NCI-H2029 (cell line): Measurements from ENCODE around the gene DYNLT2.
A peak's percentile ranks its signal among the peaks of the same experiment; 100 is the strongest.

Experiments
- DNase-seq: peaks from one replicate; lab custom pipeline; 2025; lab: John Stamatoyannopoulos, UW

Gene DYNLT2

GRCh38 chr6:169751242-169752073, at the start of gene DYNLT2, which contains the start of gene ERMARD:
Gene DYNLT2, minus strand, starts transcription at chr6:169751572. Its CDS starts 114 bp downstream, at chr6:169751458.
Gene ERMARD, plus strand, starts transcription at chr6:169751622. Its CDS starts 36 bp downstream, at chr6:169751658.
- DNase-seq: peak; percentile 93

GRCh38 chr6:169800668-169801395, 49.5 kb upstream of the DYNLT2 start:
- DNase-seq: peak; percentile 44

GRCh38 chr6:169800116-169800667, 48.8 kb upstream of the DYNLT2 start:
- DNase-seq: no peak

GRCh38 chr6:169799474-169799926, 48.1 kb upstream of the DYNLT2 start:
- DNase-seq: no peak

- DNase-seq: no peak
These were observed 47.5 kb upstream of the DYNLT2 start for GRCh38 chr6:169798764-169799473.

- no peak for DNase-seq
These were observed 43.8 kb upstream of the DYNLT2 start for GRCh38 chr6:169795196-169795595.

- no peak for DNase-seq
These were observed 43.1 kb upstream of the DYNLT2 start for GRCh38 chr6:169794317-169795055.

GRCh38 chr6:169793408-169793807, 42.0 kb upstream of the DYNLT2 start:
- no peak for DNase-seq

- DNase-seq: no peak
These were observed 41.1 kb upstream of the DYNLT2 start for GRCh38 chr6:169792306-169793015.

GRCh38 chr6:169791721-169792131, 40.4 kb upstream of the DYNLT2 start:
- DNase-seq: no peak

- peak; percentile 48 for DNase-seq
These were observed 38.9 kb upstream of the DYNLT2 start for GRCh38 chr6:169789944-169790927.

- no peak for DNase-seq
These were observed 38.0 kb upstream of the DYNLT2 start for GRCh38 chr6:169789146-169789943.

GRCh38 chr6:169788809-169789145, 37.4 kb upstream of the DYNLT2 start:
- no peak for DNase-seq

- no peak for DNase-seq
These were observed 36.4 kb upstream of the DYNLT2 start for GRCh38 chr6:169787797-169788196.

GRCh38 chr6:169786349-169786748, 35.0 kb upstream of the DYNLT2 start:
- no peak for DNase-seq

- DNase-seq: no peak
These were observed 34.2 kb upstream of the DYNLT2 start for GRCh38 chr6:169785566-169785965.

- no peak for DNase-seq
These were observed 33.5 kb upstream of the DYNLT2 start for GRCh38 chr6:169784821-169785340.
